MCF 10A (cell line): Measurements from ENCODE around the gene ATP6AP1. TPM values are rescaled to one million over a fixed set of nuclear protein-coding genes. Genes with fewer than 3 reads are reported as not detected.

Source experiments
- BruUV-seq: library from RNA; stranded (reverse); fragments of 400-500 nt; replicated peaks from 2 replicates; lab custom pipeline; 2021; lab: Mats Ljungman, UMichigan
- CTCF ChIA-PET: fragments of 300-600 bp; sonication (Branson Sonifier 250); formaldehyde crosslinking; extraction: SDS; loops from one replicate; lab custom pipeline; 2021; ENCODE audit warnings: antibody characterized with exemption, inconsistent platforms; lab: Yijun Ruan, JAX
- POLR2A ChIA-PET: fragments of 300-600, 350-650 bp; sonication (Branson Sonifier 250); formaldehyde crosslinking; extraction: SDS; loops from one replicate; lab custom pipeline; 2020; ENCODE audit warnings: antibody characterized with exemption, inconsistent platforms; lab: Yijun Ruan, JAX
- DNase-seq: peaks from one replicate; pipeline ENCODE4 v3.0.0-alpha.2; 2018; ENCODE audit not compliant: unreplicated experiment
- H3K27ac Mint-ChIP-seq: one replicate; pipeline ENCODE4 v1.8.0; 2022; ENCODE audit warnings: mild to moderate bottlenecking, low read depth, mixed read lengths; ENCODE audit not compliant: unreplicated experiment
- H3K27me3 Mint-ChIP-seq: one replicate; pipeline ENCODE4 v1.8.0; 2022; ENCODE audit warnings: mixed read lengths; ENCODE audit not compliant: insufficient read depth, unreplicated experiment
- H3K36me3 Mint-ChIP-seq: one replicate; pipeline ENCODE4 v1.8.0; 2022; ENCODE audit warnings: mild to moderate bottlenecking, moderate library complexity, mixed read lengths; ENCODE audit not compliant: insufficient read depth, unreplicated experiment
- H3K4me1 Mint-ChIP-seq: one replicate; pipeline ENCODE4 v1.8.0; 2022; ENCODE audit warnings: mixed read lengths; ENCODE audit not compliant: insufficient read depth, unreplicated experiment
- H3K4me3 Mint-ChIP-seq: one replicate; pipeline ENCODE4 v1.8.0; 2022; ENCODE audit warnings: mild to moderate bottlenecking, moderate library complexity, mixed read lengths; ENCODE audit not compliant: unreplicated experiment
- H3K9me3 Mint-ChIP-seq: one replicate; pipeline ENCODE4 v1.8.0; 2022; ENCODE audit warnings: mixed read lengths; ENCODE audit not compliant: unreplicated experiment
- CTCF ChIP-seq: fragments of 200-600 bp; IDR thresholded peaks from one replicate; pipeline ENCODE4 v1.8.0; 2022; ENCODE audit warnings: antibody characterized with exemption, mild to moderate bottlenecking; ENCODE audit not compliant: unreplicated experiment
- intact Hi-C: fragments of 100-400 bp; cut with micrococcal nuclease; formaldehyde crosslinking; loops from 2 replicates; pipeline ENCODE4 v1.14.1; 2022
- total RNA-seq: library from RNA; stranded (reverse); gene quantifications from 2 replicates; pipeline ENCODE4 v1.2.3, GENCODE V29; 2022

The ATP6AP1 gene
- total RNA-seq, 1 experiment from 2014 or later = 48.7 TPM

GRCh38 chrX:154458954-154459778 lies 30.7 kb downstream of the ATP6AP1 start:
- peaks cover 11% of the 10 kb centered on the region for H3K36me3 Mint-ChIP-seq
- H3K27me3 Mint-ChIP-seq = peaks cover 18% of the 10 kb centered on the region
- ChIA-PET CTCF (interaction anchor here (1.3 kb wide), 1 partner anchor 68 kb away, joined by 3 read pairs; no protein-coding TSS in a partner anchor), POLR2A (interaction anchor here (1.2 to 1.6 kb wide), 3 partner anchors 30 to 57 kb away, joined by 5 to 12 read pairs (median 7); partner anchors contain the start of genes ATP6AP1, FAM3A and SLC10A3)
- no peak for TF ChIP-seq CTCF
- DNase-seq = peak; percentile 29
- peak overlapping the region; percentile 70 for H3K4me3 Mint-ChIP-seq
- BruUV-seq = no TSS peak
- H3K27ac Mint-ChIP-seq = no peak overlapping the region
- intact Hi-C loops = no loop called here
- H3K4me1 Mint-ChIP-seq = peaks cover 10% of the 10 kb centered on the region
- H3K9me3 Mint-ChIP-seq = no peaks in the 10 kb centered on the region

GRCh38 chrX:154459832-154460231 lies 31.4 kb downstream of the ATP6AP1 start:
- H3K4me1 Mint-ChIP-seq = peaks cover 10% of the 10 kb centered on the region
- peaks cover 11% of the 10 kb centered on the region for H3K36me3 Mint-ChIP-seq
- DNase-seq = no peak
- ChIA-PET POLR2A (interaction anchor here (1.2 to 1.6 kb wide), 2 partner anchors 30 to 31 kb away, joined by 5 to 12 read pairs; partner anchors contain the start of genes ATP6AP1 and SLC10A3), CTCF (interaction anchor here (1.3 kb wide), 1 partner anchor 67 kb away, joined by 3 read pairs; no protein-coding TSS in a partner anchor)
- peaks cover 11% of the 10 kb centered on the region for H3K27me3 Mint-ChIP-seq
- no peak overlapping the region for H3K27ac Mint-ChIP-seq
- TF ChIP-seq CTCF = no peak
- H3K9me3 Mint-ChIP-seq = no peaks in the 10 kb centered on the region
- BruUV-seq = no TSS peak
- intact Hi-C loops = no loop called here
- H3K4me3 Mint-ChIP-seq = peak overlapping the region; percentile 70

GRCh38 chrX:154460326-154460725 lies 31.8 kb downstream of the ATP6AP1 start:
- no peaks in the 10 kb centered on the region for H3K9me3 Mint-ChIP-seq
- ChIA-PET CTCF (interaction anchor here (0.7 to 1.3 kb wide), 2 partner anchors 67 to 81 kb away, joined by 3 read pairs; no protein-coding TSS in a partner anchor), POLR2A (no interaction called here)
- H3K4me3 Mint-ChIP-seq = peak overlapping the region; percentile 5
- intact Hi-C loops = no loop called here
- H3K4me1 Mint-ChIP-seq = peaks cover 10% of the 10 kb centered on the region
- no peak for DNase-seq
- no peak for TF ChIP-seq CTCF
- peaks cover 11% of the 10 kb centered on the region for H3K36me3 Mint-ChIP-seq
- peaks cover 7% of the 10 kb centered on the region for H3K27me3 Mint-ChIP-seq
- TSS peak; percentile 20 for BruUV-seq
- no peak overlapping the region for H3K27ac Mint-ChIP-seq

- CTCF ChIA-PET = interaction anchor here (1.2 kb wide), 1 partner anchor 65 kb away, joined by 5 read pairs; no protein-coding TSS in a partner anchor
- Mint-ChIP-seq H3K4me3 (no peak overlapping the region), H3K27me3 (peaks cover 7% of the 10 kb centered on the region), H3K4me1 (peaks cover 7% of the 10 kb centered on the region), H3K27ac (no peak overlapping the region), H3K9me3 (no peaks in the 10 kb centered on the region), H3K36me3 (peaks cover 14% of the 10 kb centered on the region)
- POLR2A ChIA-PET = no interaction called here
- no TSS peak for BruUV-seq
- TF ChIP-seq CTCF = no peak
- DNase-seq = no peak
- intact Hi-C loops = no loop called here
Measured at GRCh38 chrX:154462396-154462795, 33.9 kb downstream of the ATP6AP1 start.
